HL-60 (cell line): ENCODE measurements around the gene KCNMA1.

ENCODE experiments used
- DNase-seq, 2 experiments: peaks; one replicate each; pipeline ENCODE4 v3.0.0-alpha.2; 2010 to 2020; ENCODE audit warnings: low read depth in 1 of 2, low spot score in 1 of 2
- H3K27ac ChIP-seq: fragments of 250-450 bp; sonication (Bioruptor Pico); replicated peaks from 2 replicates; pipeline ENCODE4 v1.5.1; 2020; ENCODE audit warnings: mild to moderate bottlenecking, moderate library complexity
- H3K27me3 ChIP-seq: fragments of 250-450 bp; sonication (Bioruptor Pico); 2 replicates; pipeline ENCODE4 v1.5.1; 2021; ENCODE audit warnings: mild to moderate bottlenecking, moderate library complexity; ENCODE audit not compliant: insufficient read depth, poor library complexity, severe bottlenecking
- H3K4me3 ChIP-seq: replicated peaks from 2 replicates; pipeline ENCODE4 v1.5.1; 2011; ENCODE audit warnings: mild to moderate bottlenecking, control low read depth, low read length; ENCODE audit not compliant: insufficient read depth
- CTCF ChIP-seq: IDR thresholded peaks from one replicate; pipeline ENCODE4 v1.5.1; 2011; ENCODE audit warnings: low read length, control low read depth, inconsistent platforms; ENCODE audit not compliant: insufficient read depth
- GABPA ChIP-seq: IDR thresholded peaks from 2 replicates; pipeline ENCODE4 v1.6.1; 2012; ENCODE audit warnings: low read depth
- POLR2AphosphoS5 ChIP-seq: IDR thresholded peaks from 2 replicates; pipeline ENCODE4 v1.6.1; 2012; ENCODE audit warnings: low read depth
- REST ChIP-seq: IDR thresholded peaks from 2 replicates; pipeline ENCODE4 v1.6.1; 2012; ENCODE audit warnings: low read depth; ENCODE audit not compliant: insufficient replicate concordance
- SPI1 ChIP-seq: IDR thresholded peaks from 2 replicates; pipeline ENCODE4 v1.6.1; 2012; ENCODE audit warnings: low read depth, mild to moderate bottlenecking, borderline replicate concordance

Gene KCNMA1

GRCh38 chr10:76906256-76906655 is 731.4 kb downstream of the KCNMA1 start:
- Histone ChIP-seq H3K4me3 (no peak overlapping the region), H3K27ac (no peak overlapping the region), H3K27me3 (no peaks in the 10 kb centered on the region)
- TF ChIP-seq REST (no peak), POLR2AphosphoS5 (no peak), CTCF (no peak), GABPA (no peak), SPI1 (no peak)
- no peak for DNase-seq

- no peak for DNase-seq
- H3K27ac ChIP-seq, result no peak overlapping the region
- H3K4me3 ChIP-seq, result no peak overlapping the region
- TF ChIP-seq SPI1 (no peak), GABPA (no peak), CTCF (no peak), POLR2AphosphoS5 (no peak), REST (no peak)
- no peaks in the 10 kb centered on the region for H3K27me3 ChIP-seq
These were observed 732.4 kb downstream of the KCNMA1 start for GRCh38 chr10:76905251-76905650.

- TF ChIP-seq REST (no peak), SPI1 (no peak), CTCF (no peak), POLR2AphosphoS5 (no peak), GABPA (no peak)
- Histone ChIP-seq H3K27ac (no peak overlapping the region), H3K4me3 (no peak overlapping the region), H3K27me3 (peaks cover 2% of the 10 kb centered on the region)
- no peak for DNase-seq
These were observed 734.1 kb downstream of the KCNMA1 start for GRCh38 chr10:76903387-76903945.
